GM19324 (cell line): ENCODE measurements around the gene PCDH15.

Source experiments
- ATAC-seq: cut with Tn5 transposase; IDR thresholded peaks from one replicate; pipeline ENCODE4 v1.9.1; 2021; ENCODE audit warnings: mild to moderate bottlenecking, moderate library complexity; ENCODE audit not compliant: unreplicated experiment, low FRiP score

The PCDH15 gene

GRCh38 chr10:54708591-54708990, 92.4 kb downstream of the PCDH15 start:
- ATAC-seq, result no peak

- no peak for ATAC-seq
Observed at GRCh38 chr10:54708021-54708420, 93.0 kb downstream of the PCDH15 start.

GRCh38 chr10:54702583-54703485, 98.2 kb downstream of the PCDH15 start:
- no peak for ATAC-seq

- no peak for ATAC-seq
Observed at GRCh38 chr10:54691331-54691730, 109.7 kb downstream of the PCDH15 start.

- no peak for ATAC-seq
Observed at GRCh38 chr10:54682554-54682953, 118.5 kb downstream of the PCDH15 start.

- ATAC-seq, result no peak
Observed at GRCh38 chr10:54681136-54681535, 119.9 kb downstream of the PCDH15 start.

GRCh38 chr10:54667136-54667535, 133.9 kb downstream of the PCDH15 start:
- ATAC-seq, result no peak

- no peak for ATAC-seq
Observed at GRCh38 chr10:54666192-54666591, 134.8 kb downstream of the PCDH15 start.

GRCh38 chr10:54665095-54665494, 135.9 kb downstream of the PCDH15 start:
- ATAC-seq, result no peak

GRCh38 chr10:54660397-54660796, 140.6 kb downstream of the PCDH15 start:
- ATAC-seq, result no peak

GRCh38 chr10:54656643-54657042, 144.4 kb downstream of the PCDH15 start:
- ATAC-seq, result no peak

- ATAC-seq, result no peak
Observed at GRCh38 chr10:54653518-54653917, 147.5 kb downstream of the PCDH15 start.

GRCh38 chr10:54650547-54650946, 150.5 kb downstream of the PCDH15 start:
- no peak for ATAC-seq

- ATAC-seq, result no peak
Observed at GRCh38 chr10:54622017-54622416, 179.0 kb downstream of the PCDH15 start.

GRCh38 chr10:54620352-54620751, 180.7 kb downstream of the PCDH15 start:
- ATAC-seq, result no peak

- ATAC-seq, result no peak
Observed at GRCh38 chr10:54614072-54614471, 187.0 kb downstream of the PCDH15 start.

- no peak for ATAC-seq
Observed at GRCh38 chr10:54613162-54613561, 187.9 kb downstream of the PCDH15 start.

GRCh38 chr10:54609423-54609822, 191.6 kb downstream of the PCDH15 start:
- no peak for ATAC-seq

- ATAC-seq, result no peak
Observed at GRCh38 chr10:54607983-54608382, 193.0 kb downstream of the PCDH15 start.

- ATAC-seq, result no peak
Observed at GRCh38 chr10:54594289-54594688, 206.7 kb downstream of the PCDH15 start.

GRCh38 chr10:54587971-54588370, 213.1 kb downstream of the PCDH15 start:
- no peak for ATAC-seq

GRCh38 chr10:54585572-54585971, 215.5 kb downstream of the PCDH15 start:
- no peak for ATAC-seq
